GM18505 (cell line): Measurements from ENCODE around the gene EVX1.

Source experiments
- ATAC-seq: cut with Tn5 transposase; IDR thresholded peaks from one replicate; pipeline ENCODE4 v1.9.1; 2021; ENCODE audit not compliant: unreplicated experiment
- POLR2A ChIP-seq: IDR thresholded peaks from 4 replicates; pipeline ENCODE4 v1.6.1; 2011; ENCODE audit warnings: borderline replicate concordance; ENCODE audit not compliant: insufficient read depth, insufficient read length; ENCODE audit errors: extremely low read depth

EVX1 gene

GRCh38 chr7:27263781-27264180, 21.2 kb downstream of the EVX1 start:
- TF ChIP-seq POLR2A, result no peak
- ATAC-seq, result no peak

- no peak for ATAC-seq
- TF ChIP-seq POLR2A, result no peak
Measured at GRCh38 chr7:27269455-27269854, 26.9 kb downstream of the EVX1 start.

- TF ChIP-seq POLR2A, result no peak
- ATAC-seq, result no peak
Measured at GRCh38 chr7:27271384-27271783, 28.8 kb downstream of the EVX1 start.

GRCh38 chr7:27277628-27278027, 35.0 kb downstream of the EVX1 start:
- TF ChIP-seq POLR2A, result no peak
- ATAC-seq, result no peak

- no peak for TF ChIP-seq POLR2A
- no peak for ATAC-seq
Measured at GRCh38 chr7:27283558-27283957, 41.0 kb downstream of the EVX1 start.

GRCh38 chr7:27295236-27295635, 52.6 kb downstream of the EVX1 start:
- ATAC-seq, result no peak
- TF ChIP-seq POLR2A, result no peak

GRCh38 chr7:27297356-27297755, 54.8 kb downstream of the EVX1 start:
- TF ChIP-seq POLR2A, result no peak
- ATAC-seq, result no peak
